ENCODE data around the gene RNF220.

GRCh38 chr1:44581205-44581604 lies 176.2 kb downstream of the RNF220 start:
- TF ChIP-seq CTCF (optimal IDR thresholded peaks at IDR 0.05 in 1 of 3, IDR thresholded peaks at IDR 0.05 in 1 of 3, conservative IDR thresholded peaks at IDR 0.05 in 1 of 3; ENCODE audit: extremely low read depth in 1 of 3, insufficient read depth in 2 of 3, low read length in 3 of 3) (no peak), EZH2 (IDR thresholded peaks at IDR 0.05; ENCODE audit: low read length) (no peak)
